ENCODE measurements around the gene C11orf68. TPM values are rescaled to one million over a fixed set of nuclear protein-coding genes. Genes with fewer than 3 reads are reported as not detected.

C11orf68 gene
- total and polyA plus RNA-seq, 9 of the 15 experiments (the other 6 are each of a cell fraction or from before 2014, with no cell fraction given): 3.6 to 35.9 (median 12.8) TPM

DNA sequence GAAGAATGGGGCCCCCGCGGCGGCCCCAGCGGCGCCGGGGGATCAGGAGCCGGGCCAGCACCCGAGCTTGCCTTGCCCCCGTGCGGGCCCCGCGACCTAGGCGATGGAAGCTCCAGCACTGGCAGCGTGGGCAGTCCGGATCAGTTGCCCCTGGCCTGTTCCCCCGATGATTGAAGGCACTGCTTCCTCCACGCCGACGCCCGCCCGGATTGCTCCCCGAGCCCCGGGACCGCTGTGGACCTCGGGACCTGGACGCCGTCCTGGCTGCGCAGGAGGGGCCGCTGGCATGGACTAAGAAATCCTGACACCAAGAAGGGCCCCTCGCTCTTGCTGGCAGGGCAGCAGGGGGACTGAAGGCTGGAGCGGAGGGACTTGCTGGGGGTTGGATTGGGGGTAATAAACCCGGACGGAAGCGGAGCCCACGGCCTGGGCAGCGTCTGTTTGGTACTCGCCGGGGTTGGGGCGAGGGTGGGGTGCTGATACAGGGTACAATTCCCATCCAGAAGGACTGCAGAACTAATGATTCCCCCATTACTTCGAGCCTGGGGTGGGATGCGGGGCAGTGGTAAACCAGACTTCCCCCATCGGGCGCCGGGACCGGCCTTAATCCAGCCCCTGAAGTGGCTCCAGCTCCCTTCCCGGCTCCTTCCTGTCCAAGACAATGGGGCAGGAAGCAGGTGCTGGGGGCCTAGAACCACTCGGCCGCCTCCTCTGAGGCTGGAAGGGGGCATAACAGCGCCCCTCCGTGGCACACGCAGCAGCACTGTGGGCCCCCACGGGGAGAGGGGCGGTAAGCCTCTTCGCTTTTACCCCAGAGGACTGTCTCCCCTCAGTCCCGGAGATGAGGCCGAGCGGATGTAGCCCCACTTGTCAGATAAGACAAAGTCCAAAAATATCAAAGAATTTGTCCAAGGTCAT lies 27.4 kb downstream of the C11orf68 start (continued):
- peak; percentile 71 for TF ChIP-seq RB1 (IDR thresholded peaks at IDR 0.05; ENCODE audit: low read depth)
- no peak for TF ChIP-seq RBM14 (IDR thresholded peaks at IDR 0.05; ENCODE audit: borderline replicate concordance, insufficient read depth, low read depth, low read length)
- peak; percentile 36; the same call in 1 of the 2 replicates for TF ChIP-seq ZFX (CRISPR knock-in tag; IDR thresholded peaks at IDR 0.05)
- TF ChIP-seq ZNF77 (CRISPR knock-in tag; IDR thresholded peaks at IDR 0.05): 0 out of 2 replicates have a peak, but pooled peaks have one; percentile 70
- TF ChIP-seq ZNF589 (CRISPR knock-in tag; IDR thresholded peaks at IDR 0.05; ENCODE audit: low read depth): no peak
- TF ChIP-seq, protein P1, sequence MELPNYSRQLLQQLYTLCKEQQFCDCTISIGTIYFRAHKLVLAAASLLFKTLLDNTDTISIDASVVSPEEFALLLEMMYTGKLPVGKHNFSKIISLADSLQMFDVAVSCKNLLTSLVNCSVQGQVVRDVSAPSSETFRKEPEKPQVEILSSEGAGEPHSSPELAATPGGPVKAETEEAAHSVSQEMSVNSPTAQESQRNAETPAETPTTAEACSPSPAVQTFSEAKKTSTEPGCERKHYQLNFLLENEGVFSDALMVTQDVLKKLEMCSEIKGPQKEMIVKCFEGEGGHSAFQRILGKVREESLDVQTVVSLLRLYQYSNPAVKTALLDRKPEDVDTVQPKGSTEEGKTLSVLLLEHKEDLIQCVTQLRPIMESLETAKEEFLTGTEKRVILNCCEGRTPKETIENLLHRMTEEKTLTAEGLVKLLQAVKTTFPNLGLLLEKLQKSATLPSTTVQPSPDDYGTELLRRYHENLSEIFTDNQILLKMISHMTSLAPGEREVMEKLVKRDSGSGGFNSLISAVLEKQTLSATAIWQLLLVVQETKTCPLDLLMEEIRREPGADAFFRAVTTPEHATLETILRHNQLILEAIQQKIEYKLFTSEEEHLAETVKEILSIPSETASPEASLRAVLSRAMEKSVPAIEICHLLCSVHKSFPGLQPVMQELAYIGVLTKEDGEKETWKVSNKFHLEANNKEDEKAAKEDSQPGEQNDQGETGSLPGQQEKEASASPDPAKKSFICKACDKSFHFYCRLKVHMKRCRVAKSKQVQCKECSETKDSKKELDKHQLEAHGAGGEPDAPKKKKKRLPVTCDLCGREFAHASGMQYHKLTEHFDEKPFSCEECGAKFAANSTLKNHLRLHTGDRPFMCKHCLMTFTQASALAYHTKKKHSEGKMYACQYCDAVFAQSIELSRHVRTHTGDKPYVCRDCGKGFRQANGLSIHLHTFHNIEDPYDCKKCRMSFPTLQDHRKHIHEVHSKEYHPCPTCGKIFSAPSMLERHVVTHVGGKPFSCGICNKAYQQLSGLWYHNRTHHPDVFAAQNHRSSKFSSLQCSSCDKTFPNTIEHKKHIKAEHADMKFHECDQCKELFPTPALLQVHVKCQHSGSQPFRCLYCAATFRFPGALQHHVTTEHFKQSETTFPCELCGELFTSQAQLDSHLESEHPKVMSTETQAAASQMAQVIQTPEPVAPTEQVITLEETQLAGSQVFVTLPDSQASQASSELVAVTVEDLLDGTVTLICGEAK (IDR thresholded peaks at IDR 0.05): no peak
- TF ChIP-seq, protein P1 (CRISPR knock-in tag; IDR thresholded peaks at IDR 0.05): 0 out of 2 replicates have a peak, but pooled peaks have one; percentile 5
- no peak for TF ChIP-seq KLF16 (IDR thresholded peaks at IDR 0.05)
- no peak for TF ChIP-seq RAD51 (IDR thresholded peaks at IDR 0.05; ENCODE audit: borderline replicate concordance, low read depth)
- TF ChIP-seq, protein P2, sequence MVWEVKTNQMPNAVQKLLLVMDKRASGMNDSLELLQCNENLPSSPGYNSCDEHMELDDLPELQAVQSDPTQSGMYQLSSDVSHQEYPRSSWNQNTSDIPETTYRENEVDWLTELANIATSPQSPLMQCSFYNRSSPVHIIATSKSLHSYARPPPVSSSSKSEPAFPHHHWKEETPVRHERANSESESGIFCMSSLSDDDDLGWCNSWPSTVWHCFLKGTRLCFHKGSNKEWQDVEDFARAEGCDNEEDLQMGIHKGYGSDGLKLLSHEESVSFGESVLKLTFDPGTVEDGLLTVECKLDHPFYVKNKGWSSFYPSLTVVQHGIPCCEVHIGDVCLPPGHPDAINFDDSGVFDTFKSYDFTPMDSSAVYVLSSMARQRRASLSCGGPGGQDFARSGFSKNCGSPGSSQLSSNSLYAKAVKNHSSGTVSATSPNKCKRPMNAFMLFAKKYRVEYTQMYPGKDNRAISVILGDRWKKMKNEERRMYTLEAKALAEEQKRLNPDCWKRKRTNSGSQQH (CRISPR knock-in tag; IDR thresholded peaks at IDR 0.05): peak; percentile 18; the same call in 1 of the 2 replicates
